Panc1 (cell line): ENCODE results near the gene ZNF292.

ENCODE experiments used
- POLR2AphosphoS5 ChIP-seq: IDR thresholded peaks from 2 replicates; pipeline ENCODE4 v1.6.1; 2012; ENCODE audit warnings: mild to moderate bottlenecking, low read depth, low read length, moderate library complexity
- TCF7L2 ChIP-seq: IDR thresholded peaks from 2 replicates; pipeline ENCODE4 v1.6.1; 2011; ENCODE audit warnings: mild to moderate bottlenecking, low read depth, low read length, inconsistent platforms
- TF ChIP-seq, protein P1 (sequence below): fragments of 450-650 bp; IDR thresholded peaks from 2 replicates; pipeline ENCODE4 v1.5.1; 2017; ENCODE audit warnings: mild to moderate bottlenecking

- TF ChIP-seq, protein P1, sequence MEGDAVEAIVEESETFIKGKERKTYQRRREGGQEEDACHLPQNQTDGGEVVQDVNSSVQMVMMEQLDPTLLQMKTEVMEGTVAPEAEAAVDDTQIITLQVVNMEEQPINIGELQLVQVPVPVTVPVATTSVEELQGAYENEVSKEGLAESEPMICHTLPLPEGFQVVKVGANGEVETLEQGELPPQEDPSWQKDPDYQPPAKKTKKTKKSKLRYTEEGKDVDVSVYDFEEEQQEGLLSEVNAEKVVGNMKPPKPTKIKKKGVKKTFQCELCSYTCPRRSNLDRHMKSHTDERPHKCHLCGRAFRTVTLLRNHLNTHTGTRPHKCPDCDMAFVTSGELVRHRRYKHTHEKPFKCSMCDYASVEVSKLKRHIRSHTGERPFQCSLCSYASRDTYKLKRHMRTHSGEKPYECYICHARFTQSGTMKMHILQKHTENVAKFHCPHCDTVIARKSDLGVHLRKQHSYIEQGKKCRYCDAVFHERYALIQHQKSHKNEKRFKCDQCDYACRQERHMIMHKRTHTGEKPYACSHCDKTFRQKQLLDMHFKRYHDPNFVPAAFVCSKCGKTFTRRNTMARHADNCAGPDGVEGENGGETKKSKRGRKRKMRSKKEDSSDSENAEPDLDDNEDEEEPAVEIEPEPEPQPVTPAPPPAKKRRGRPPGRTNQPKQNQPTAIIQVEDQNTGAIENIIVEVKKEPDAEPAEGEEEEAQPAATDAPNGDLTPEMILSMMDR: no peak
- TF ChIP-seq POLR2AphosphoS5 (no peak), TCF7L2 (no peak)
Observed at GRCh38 chr6:87225511-87225910, 70.1 kb downstream of the ZNF292 start.
